ENCODE measurements around the gene ELF5.

GRCh38 chr11:34525098-34525497 is 11.5 kb upstream of the ELF5 start:
- TF ChIP-seq, protein P1, sequence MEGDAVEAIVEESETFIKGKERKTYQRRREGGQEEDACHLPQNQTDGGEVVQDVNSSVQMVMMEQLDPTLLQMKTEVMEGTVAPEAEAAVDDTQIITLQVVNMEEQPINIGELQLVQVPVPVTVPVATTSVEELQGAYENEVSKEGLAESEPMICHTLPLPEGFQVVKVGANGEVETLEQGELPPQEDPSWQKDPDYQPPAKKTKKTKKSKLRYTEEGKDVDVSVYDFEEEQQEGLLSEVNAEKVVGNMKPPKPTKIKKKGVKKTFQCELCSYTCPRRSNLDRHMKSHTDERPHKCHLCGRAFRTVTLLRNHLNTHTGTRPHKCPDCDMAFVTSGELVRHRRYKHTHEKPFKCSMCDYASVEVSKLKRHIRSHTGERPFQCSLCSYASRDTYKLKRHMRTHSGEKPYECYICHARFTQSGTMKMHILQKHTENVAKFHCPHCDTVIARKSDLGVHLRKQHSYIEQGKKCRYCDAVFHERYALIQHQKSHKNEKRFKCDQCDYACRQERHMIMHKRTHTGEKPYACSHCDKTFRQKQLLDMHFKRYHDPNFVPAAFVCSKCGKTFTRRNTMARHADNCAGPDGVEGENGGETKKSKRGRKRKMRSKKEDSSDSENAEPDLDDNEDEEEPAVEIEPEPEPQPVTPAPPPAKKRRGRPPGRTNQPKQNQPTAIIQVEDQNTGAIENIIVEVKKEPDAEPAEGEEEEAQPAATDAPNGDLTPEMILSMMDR (IDR thresholded peaks at IDR 0.05; ENCODE audit: extremely low read depth in 1 of 2, insufficient read depth in 1 of 2, low read depth in 1 of 2, low read length in 2 of 2) = no peak
- TF ChIP-seq, protein P2, sequence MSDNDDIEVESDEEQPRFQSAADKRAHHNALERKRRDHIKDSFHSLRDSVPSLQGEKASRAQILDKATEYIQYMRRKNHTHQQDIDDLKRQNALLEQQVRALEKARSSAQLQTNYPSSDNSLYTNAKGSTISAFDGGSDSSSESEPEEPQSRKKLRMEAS (IDR thresholded peaks at IDR 0.05; ENCODE audit: insufficient read depth, insufficient read length) = no peak
- TF ChIP-seq EZH2 (IDR thresholded peaks at IDR 0.05; ENCODE audit: borderline replicate concordance, low read depth, low read length, severe bottlenecking) (no peak), GATA2 (IDR thresholded peaks at IDR 0.05; ENCODE audit: insufficient read depth, insufficient read length, low read depth, low read length) (no peak), POLR2AphosphoS5 (IDR thresholded peaks at IDR 0.05; ENCODE audit: insufficient read depth, low read depth, low read length) (no peak), POLR2A (IDR thresholded peaks at IDR 0.05; ENCODE audit: low read depth, low read length) (no peak)

Data from endothelial cell of umbilical vein (primary cell).